MCF 10A (cell line): ENCODE data around the gene EXOC4. TPM values are rescaled to one million over a fixed set of nuclear protein-coding genes. Genes with fewer than 3 reads are reported as not detected.

Experiments
- BruUV-seq: library from RNA; stranded (reverse); fragments of 400-500 nt; replicated peaks from 2 replicates; lab custom pipeline; 2021; lab: Mats Ljungman, UMichigan
- CTCF ChIA-PET: fragments of 300-600 bp; sonication (Branson Sonifier 250); formaldehyde crosslinking; extraction: SDS; loops from one replicate; lab custom pipeline; 2021; ENCODE audit warnings: antibody characterized with exemption, inconsistent platforms; lab: Yijun Ruan, JAX
- POLR2A ChIA-PET: fragments of 300-600, 350-650 bp; sonication (Branson Sonifier 250); formaldehyde crosslinking; extraction: SDS; loops from one replicate; lab custom pipeline; 2020; ENCODE audit warnings: antibody characterized with exemption, inconsistent platforms; lab: Yijun Ruan, JAX
- DNase-seq: peaks from one replicate; pipeline ENCODE4 v3.0.0-alpha.2; 2018; ENCODE audit not compliant: unreplicated experiment
- H3K27ac Mint-ChIP-seq: one replicate; pipeline ENCODE4 v1.8.0; 2022; ENCODE audit warnings: mild to moderate bottlenecking, low read depth, mixed read lengths; ENCODE audit not compliant: unreplicated experiment
- H3K27me3 Mint-ChIP-seq: one replicate; pipeline ENCODE4 v1.8.0; 2022; ENCODE audit warnings: mixed read lengths; ENCODE audit not compliant: insufficient read depth, unreplicated experiment
- H3K36me3 Mint-ChIP-seq: one replicate; pipeline ENCODE4 v1.8.0; 2022; ENCODE audit warnings: mild to moderate bottlenecking, moderate library complexity, mixed read lengths; ENCODE audit not compliant: insufficient read depth, unreplicated experiment
- H3K4me1 Mint-ChIP-seq: one replicate; pipeline ENCODE4 v1.8.0; 2022; ENCODE audit warnings: mixed read lengths; ENCODE audit not compliant: insufficient read depth, unreplicated experiment
- H3K4me3 Mint-ChIP-seq: one replicate; pipeline ENCODE4 v1.8.0; 2022; ENCODE audit warnings: mild to moderate bottlenecking, moderate library complexity, mixed read lengths; ENCODE audit not compliant: unreplicated experiment
- H3K9me3 Mint-ChIP-seq: one replicate; pipeline ENCODE4 v1.8.0; 2022; ENCODE audit warnings: mixed read lengths; ENCODE audit not compliant: unreplicated experiment
- CTCF ChIP-seq: fragments of 200-600 bp; IDR thresholded peaks from one replicate; pipeline ENCODE4 v1.8.0; 2022; ENCODE audit warnings: antibody characterized with exemption, mild to moderate bottlenecking; ENCODE audit not compliant: unreplicated experiment
- intact Hi-C: fragments of 100-400 bp; cut with micrococcal nuclease; formaldehyde crosslinking; loops from 2 replicates; pipeline ENCODE4 v1.14.1; 2022
- total RNA-seq: library from RNA; stranded (reverse); gene quantifications from 2 replicates; pipeline ENCODE4 v1.2.3, GENCODE V29; 2022

Gene EXOC4
- total RNA-seq, 1 experiment from 2014 or later, result 105 TPM

GRCh38 chr7:133381965-133382364, 129.1 kb downstream of the EXOC4 start:
- no peak for TF ChIP-seq CTCF
- POLR2A ChIA-PET, result interaction anchor here (0.6 kb wide), 2 partner anchors 363 to 541 kb away, joined by 3 read pairs; no protein-coding TSS in a partner anchor
- H3K27ac Mint-ChIP-seq, result no peak overlapping the region
- CTCF ChIA-PET, result no interaction called here
- no peaks in the 10 kb centered on the region for H3K4me1 Mint-ChIP-seq
- DNase-seq, result no peak
- H3K4me3 Mint-ChIP-seq, result no peak overlapping the region
- no TSS peak for BruUV-seq
- intact Hi-C loops, result no loop called here
- no peaks in the 10 kb centered on the region for H3K27me3 Mint-ChIP-seq
- no peaks in the 10 kb centered on the region for H3K36me3 Mint-ChIP-seq
- H3K9me3 Mint-ChIP-seq, result peaks cover 15% of the 10 kb centered on the region

GRCh38 chr7:133382775-133383559, 130.1 kb downstream of the EXOC4 start:
- H3K27ac Mint-ChIP-seq, result no peak overlapping the region

DNA sequence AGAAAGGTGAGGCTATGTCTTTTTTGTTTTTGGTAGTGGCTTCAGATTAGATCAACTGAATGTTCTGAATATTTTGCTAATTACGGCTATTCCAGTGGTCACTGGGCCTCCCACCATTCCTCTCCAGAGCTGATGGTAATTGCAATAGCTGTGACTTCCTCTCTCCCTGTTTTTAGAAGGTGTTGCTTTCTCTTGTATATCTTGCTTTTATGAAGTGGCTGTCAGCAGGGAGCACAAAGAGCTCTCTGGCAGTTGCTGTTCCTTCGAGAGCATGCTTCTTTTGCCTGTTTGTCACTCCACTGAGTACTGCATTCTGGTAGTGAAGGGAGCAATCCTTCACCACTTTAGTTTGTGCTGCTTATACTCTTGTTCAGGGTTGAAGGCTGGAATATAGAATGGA, 133.3 kb downstream of the EXOC4 start:
- no peak overlapping the region for H3K27ac Mint-ChIP-seq
- peaks cover 5% of the 10 kb centered on the region for H3K4me1 Mint-ChIP-seq
- peaks cover 7% of the 10 kb centered on the region for H3K36me3 Mint-ChIP-seq
- ChIA-PET CTCF (interaction anchor here (0.7 kb wide), 1 partner anchor 564 kb away, joined by 3 read pairs; no protein-coding TSS in a partner anchor), POLR2A (interaction anchor here (0.7 kb wide), 1 partner anchor 14 kb away, joined by 3 read pairs; no protein-coding TSS in a partner anchor)
- no peak overlapping the region for H3K4me3 Mint-ChIP-seq
- intact Hi-C loops, result no loop called here
- TF ChIP-seq CTCF, result no peak
- no TSS peak for BruUV-seq
- no peak for DNase-seq
- no peaks in the 10 kb centered on the region for H3K27me3 Mint-ChIP-seq
- no peaks in the 10 kb centered on the region for H3K9me3 Mint-ChIP-seq

More at GRCh38 chr7:133382775-133383559, 130.1 kb downstream of the EXOC4 start:
- no peak for TF ChIP-seq CTCF
- Mint-ChIP-seq H3K9me3 (peaks cover 8% of the 10 kb centered on the region), H3K36me3 (no peaks in the 10 kb centered on the region), H3K27me3 (no peaks in the 10 kb centered on the region), H3K4me3 (no peak overlapping the region), H3K4me1 (no peaks in the 10 kb centered on the region)
- intact Hi-C loops, result no loop called here
- no TSS peak for BruUV-seq
- CTCF ChIA-PET, result interaction anchor here (0.6 kb wide), 1 partner anchor 67 kb away, joined by 4 read pairs; no protein-coding TSS in a partner anchor
- no peak for DNase-seq
- POLR2A ChIA-PET, result no interaction called here

DNA sequence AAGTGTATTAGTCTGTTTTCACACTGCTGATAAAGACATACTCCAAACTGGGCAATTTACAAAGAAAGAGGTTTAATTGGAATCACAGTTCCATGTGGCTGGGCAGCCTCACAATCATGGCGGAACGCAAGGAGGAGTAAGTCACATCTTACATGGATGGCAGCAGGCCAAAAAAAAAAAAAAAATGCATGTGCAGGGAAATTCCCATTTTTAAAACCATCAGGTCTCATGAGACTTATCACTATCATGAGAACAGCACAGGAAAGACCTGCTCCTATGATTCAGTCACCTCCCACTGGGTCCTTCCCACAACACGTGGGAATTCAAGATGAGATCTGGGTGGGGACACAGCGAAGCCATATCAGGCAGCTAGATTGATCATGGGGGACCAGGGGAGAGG, 136.8 kb downstream of the EXOC4 start:
- Mint-ChIP-seq H3K27me3 (no peaks in the 10 kb centered on the region), H3K27ac (no peak overlapping the region), H3K9me3 (no peaks in the 10 kb centered on the region), H3K4me1 (peaks cover 5% of the 10 kb centered on the region), H3K36me3 (peaks cover 7% of the 10 kb centered on the region), H3K4me3 (no peak overlapping the region)
- POLR2A ChIA-PET, result no interaction called here
- BruUV-seq, result no TSS peak
- CTCF ChIA-PET, result no interaction called here
- no peak for TF ChIP-seq CTCF
- intact Hi-C loops, result no loop called here
- DNase-seq, result no peak
